Stimulated activated naive CD4-positive, alpha-beta T cell (primary cell): ENCODE results near the gene TBC1D30.
"Not testable (repeated sequence)": the region's sequence is repeated elsewhere in the genome, so short reads cannot be mapped to it uniquely, and the experiment has no call there.

Experiments used
- DNase-seq, 6 experiments: peaks; one replicate each; lab custom pipeline; 2025; lab: John Stamatoyannopoulos, UW

TBC1D30 gene

DNA sequence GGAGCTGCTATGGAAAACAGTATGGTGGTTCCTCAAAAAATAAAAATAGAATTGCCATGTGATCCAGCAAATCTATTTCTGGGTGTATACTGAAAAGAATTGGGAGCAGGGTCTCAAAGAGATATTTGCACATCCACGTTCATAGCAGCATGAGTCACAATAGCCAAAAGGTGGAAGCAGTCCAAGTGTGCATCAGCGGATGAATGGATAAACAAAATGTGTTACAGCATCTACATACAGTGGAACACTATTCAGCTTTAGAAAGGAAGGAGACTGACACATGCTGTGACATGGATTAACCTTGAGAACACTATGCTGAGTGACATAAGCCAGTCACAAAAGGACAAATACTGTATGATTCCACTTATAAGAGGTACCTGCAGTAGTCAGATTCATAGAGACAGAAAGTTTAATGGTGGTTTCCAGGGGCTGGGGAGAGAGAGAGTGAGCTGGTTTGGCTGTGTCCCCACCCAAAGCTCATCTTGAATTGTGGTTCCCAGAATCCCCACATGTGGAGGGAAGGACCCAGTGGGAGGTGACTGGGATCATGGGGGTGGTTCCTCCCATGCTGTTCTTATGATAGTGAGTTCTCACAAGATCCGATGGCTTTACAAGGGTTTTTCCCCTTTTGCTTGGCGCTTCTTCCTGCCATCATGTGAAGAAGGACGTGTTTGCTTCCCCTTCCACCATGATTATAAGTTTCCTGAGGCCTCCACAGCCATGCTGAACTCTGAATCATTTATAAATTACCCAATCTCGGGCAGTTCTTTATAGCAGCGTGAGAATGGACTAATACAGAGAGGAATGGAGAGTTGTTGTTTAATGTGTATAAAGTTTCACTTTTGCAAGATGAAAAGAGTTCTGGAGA is 17.6 kb upstream of the TBC1D30 start:
- no peak for DNase-seq

GRCh38 chr12:64808110-64808509 is 16.3 kb upstream of the TBC1D30 start:
- DNase-seq: no peak

- DNase-seq: no peak
Observed at GRCh38 chr12:64810831-64811230, 13.6 kb upstream of the TBC1D30 start.

DNA sequence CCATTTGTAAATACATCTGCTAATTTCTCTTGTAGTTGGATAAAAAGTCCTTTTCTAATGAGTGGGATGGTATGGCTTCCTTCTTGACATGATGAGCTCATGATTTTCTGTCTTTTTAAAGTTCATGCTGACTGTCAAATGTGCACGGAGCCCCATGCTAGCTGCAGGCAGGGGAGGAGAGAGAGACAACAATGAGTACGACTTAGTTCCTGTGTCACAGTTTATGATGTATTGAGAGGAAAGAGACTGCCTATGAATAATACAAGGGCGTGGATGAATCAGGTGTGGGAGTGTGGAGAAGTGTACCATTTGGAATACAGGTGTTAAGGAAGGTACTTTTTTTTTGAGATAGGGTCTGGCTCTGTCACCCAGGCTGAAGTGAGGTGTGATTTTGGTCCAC is 10.7 kb upstream of the TBC1D30 start:
- DNase-seq: no peak

GRCh38 chr12:64814432-64814831 is 10.0 kb upstream of the TBC1D30 start:
- no peak for DNase-seq

DNA sequence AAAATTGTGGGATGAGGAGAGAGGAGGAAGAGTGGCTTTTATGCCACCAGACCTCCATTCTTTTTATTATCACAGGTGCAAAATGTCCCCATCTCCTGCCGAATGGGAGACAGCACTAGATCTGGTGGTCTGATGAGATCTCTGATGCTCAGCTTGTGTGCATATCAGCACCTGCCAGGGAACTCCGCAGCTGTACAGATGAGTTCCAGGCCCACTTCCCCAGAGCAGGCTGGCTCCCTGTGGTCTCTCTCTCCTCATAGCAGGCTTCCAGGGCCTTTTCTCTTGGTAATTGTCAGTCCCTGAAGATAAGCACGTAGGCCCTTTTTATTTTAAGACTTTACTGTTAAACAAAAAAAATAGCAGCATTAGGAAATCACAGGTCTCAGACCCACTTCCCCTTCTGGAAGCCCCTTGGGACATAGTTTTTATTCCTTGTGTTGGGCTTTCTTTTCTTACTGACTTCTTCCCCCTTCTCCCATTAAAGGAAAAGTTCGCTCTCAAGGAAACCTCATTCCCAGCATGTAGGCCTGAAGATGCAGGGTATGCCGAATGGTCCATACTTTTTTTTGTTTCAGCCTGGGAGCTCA is 4.5 kb upstream of the TBC1D30 start:
- DNase-seq: no peak

- DNase-seq: no peak
Observed at GRCh38 chr12:64820593-64820992, 3.9 kb upstream of the TBC1D30 start.

DNA sequence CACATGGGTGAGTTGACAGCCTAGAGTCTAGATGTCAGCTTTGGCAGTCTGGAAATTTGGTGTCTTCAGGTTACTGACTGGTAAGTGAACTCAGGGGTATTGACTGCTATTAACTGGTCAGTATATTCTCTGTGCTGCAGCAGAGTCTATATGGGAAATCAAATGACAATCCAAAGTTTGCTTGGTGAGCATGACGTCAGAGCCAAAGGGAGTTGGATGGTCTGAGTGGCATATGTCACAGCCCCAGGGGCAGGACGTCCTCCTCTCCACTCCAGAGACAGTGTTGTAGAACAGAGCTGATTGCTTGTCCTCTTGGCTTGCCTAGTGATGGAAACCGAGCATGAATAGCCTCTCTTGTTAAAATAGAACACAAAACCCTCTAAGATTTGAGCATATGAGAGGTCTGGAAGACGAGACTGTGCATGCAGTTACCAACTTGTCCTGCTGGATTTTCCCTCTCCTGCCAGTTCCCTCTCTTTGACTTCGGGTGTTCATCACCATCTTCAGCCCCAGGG is 3.3 kb upstream of the TBC1D30 start:
- no peak for DNase-seq

DNA sequence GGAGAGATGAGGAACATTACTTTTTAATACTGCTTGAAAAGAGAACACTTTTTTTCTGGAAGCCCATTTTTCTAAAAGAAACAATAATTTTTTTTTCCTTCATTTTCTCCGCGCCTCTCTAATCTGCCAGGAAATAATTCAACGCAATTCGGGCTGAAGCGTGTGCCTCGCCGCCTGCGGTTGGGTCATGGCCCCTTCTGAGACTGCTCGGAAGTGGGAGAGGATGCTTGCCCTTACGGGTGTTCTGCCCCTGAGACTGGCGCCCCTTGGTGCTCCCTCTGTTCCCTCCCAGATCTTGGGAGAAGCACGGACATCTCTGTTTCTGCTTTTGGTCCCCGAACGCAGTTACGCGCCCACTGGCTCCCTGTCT is 332 bp upstream of the TBC1D30 start:
- no peak for DNase-seq

- no peak for DNase-seq
Observed at GRCh38 chr12:64825143-64826021, 935 bp downstream of the TBC1D30 start.

- peak in 4 of 6 experiments; percentile 4 to 31 (median 24) for DNase-seq
Observed at GRCh38 chr12:64826234-64826633, 1.8 kb downstream of the TBC1D30 start.

DNA sequence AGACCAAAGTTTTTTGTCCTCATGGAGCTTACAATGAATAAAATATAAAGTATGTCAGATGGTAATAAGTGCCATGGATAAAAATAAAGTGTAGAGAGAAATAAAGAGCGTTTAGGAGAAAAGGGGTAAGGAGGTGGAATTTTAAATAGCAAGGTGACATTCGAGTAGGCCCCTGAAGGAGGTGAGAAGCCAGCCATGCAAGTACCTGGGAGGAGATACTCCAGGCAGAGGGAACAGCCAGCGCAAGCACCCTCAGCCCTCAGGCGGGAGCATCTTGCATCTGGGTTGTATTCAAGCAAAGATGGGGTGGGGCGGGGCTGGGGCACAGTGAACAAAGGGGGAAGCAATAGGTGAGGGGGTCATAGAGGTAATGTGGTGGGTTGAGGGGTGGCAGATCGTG is 4.3 kb downstream of the TBC1D30 start:
- no peak for DNase-seq

- DNase-seq: no peak
Observed at GRCh38 chr12:64833928-64834327, 9.5 kb downstream of the TBC1D30 start.

DNA sequence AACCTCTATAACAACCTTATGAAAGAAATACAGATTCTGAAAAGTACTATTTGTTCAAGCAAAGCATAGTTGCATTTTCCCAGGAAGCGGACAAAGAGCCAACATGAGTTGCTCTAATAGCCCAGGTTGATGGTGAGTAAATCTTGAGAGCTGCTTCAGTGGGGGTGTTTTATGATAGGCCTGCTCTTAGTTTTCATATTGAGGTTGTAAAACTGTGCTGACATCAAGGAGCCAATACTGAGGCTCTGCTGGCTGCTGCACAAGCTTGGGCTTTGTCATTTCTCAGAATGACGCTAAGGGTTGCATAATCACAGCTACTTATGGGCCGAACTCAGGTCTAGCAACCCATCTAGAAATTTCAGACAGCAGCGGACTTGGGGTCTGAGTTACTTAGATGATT is 11.5 kb downstream of the TBC1D30 start:
- DNase-seq: no peak

- DNase-seq: no peak
Observed at GRCh38 chr12:64836856-64837255, 12.4 kb downstream of the TBC1D30 start.

GRCh38 chr12:64837427-64837826 is 13.0 kb downstream of the TBC1D30 start:
- DNase-seq: no peak

DNA sequence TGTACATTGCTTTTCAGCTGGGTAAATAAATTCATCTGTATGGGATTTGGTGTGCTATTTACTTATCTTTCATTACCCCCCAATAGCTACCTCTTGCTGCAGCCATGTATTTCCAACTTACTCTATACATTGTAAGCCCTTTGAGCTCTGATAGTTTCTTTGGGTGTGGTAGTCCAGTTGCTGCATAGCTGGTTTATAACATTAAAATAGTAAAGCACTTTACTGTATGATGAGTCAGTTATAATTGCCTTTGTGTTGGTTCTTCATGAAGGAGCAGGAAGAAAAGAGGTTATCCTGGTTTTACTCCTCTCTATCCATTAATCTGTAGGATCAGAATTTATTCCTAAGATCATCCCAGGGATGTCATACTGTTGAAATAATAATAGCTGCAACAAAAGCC is 15.7 kb downstream of the TBC1D30 start:
- DNase-seq: no peak

GRCh38 chr12:64840949-64841717 is 16.7 kb downstream of the TBC1D30 start:
- no peak for DNase-seq

- DNase-seq: not testable (repeated sequence)
Observed at GRCh38 chr12:64848409-64848808, 24.0 kb downstream of the TBC1D30 start.

DNA sequence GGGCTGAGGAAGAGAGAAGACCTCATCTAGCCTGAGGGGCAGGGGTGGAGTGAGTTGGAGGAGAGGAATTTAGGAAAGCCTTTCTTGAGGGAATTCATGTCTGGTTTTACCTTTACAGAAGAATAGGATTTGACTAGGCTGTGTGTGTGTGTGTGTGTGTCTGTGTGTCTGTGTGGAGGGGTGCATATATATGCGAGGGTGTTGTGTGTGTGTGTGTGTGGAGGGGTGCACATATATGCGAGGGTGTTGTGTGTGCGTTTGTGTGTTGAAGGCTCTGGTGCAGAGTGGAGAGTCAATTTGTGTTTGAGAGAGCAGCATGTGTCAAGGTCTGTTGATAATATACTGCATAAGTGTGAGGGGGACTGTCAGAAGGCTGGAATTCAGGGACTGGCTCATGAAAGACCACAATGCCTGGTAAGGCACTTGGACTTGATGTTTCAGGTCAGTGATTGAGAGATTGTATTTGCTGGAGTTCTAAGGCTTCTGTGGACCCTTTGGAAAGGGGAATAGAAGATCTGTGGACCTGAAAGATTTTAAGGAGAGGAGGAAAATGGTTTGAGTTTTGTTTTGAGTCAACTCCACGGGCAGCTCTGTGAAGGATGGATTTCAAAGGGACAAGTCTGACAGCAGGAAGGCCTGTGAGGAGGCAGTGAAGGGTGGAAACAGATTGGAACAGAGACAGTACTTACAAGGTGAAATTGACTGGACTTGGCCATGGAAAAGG is 34.6 kb downstream of the TBC1D30 start:
- no peak for DNase-seq

GRCh38 chr12:64860446-64860998 is 36.1 kb downstream of the TBC1D30 start:
- DNase-seq: no peak
